ENCODE data around the gene UBD.

Gene UBD

DNA sequence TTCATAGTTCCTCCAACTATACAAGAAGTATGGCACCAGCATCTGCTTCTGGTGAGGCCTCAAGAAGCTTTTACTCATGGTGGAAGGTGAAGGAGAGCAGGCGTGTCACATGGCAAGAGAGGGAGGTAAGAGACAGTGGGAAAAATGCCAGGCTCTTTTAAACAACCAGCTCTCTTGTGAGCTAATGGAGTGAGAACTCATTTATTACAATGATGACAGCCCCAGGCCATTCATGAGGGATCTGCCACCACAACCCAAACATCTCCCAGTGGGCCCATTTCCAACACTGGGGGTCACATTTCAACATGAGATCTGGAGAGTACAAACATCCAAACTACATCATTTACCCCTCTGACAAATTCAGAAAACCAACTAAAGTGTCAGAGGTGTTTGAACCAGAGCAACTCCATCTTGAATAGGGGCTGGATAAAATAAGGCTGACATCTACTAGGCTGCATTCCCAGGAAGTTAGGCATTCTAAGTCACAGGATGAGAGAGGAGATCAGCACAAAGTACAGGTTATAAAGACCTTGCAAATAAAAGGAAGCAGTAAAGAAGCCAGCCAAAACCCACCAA is 2.2 kb upstream of the UBD start:
- DNase-seq (ENCODE audit: low read depth in 2 of 2) = no peak

DNA sequence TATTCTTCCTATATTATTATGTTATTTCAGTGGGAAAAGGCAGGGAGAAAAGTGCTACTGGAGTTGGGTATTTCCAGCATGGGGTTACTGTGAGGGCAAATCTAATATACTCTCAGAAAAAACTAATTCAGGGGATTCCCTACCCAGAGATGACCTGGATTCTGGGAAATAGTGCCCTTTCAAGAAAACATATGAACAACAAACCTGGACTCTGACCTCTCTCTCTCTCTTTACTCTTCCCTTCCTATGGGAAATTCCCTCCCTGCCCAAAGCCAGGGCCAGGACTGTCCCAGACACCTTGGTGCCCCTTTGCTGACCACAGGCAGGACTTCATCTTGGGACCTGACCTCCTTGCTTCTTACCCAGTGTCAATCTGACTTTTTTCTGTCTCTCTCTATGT is 1.6 kb upstream of the UBD start:
- DNase-seq (ENCODE audit: low read depth in 2 of 2) = no peak

DNA sequence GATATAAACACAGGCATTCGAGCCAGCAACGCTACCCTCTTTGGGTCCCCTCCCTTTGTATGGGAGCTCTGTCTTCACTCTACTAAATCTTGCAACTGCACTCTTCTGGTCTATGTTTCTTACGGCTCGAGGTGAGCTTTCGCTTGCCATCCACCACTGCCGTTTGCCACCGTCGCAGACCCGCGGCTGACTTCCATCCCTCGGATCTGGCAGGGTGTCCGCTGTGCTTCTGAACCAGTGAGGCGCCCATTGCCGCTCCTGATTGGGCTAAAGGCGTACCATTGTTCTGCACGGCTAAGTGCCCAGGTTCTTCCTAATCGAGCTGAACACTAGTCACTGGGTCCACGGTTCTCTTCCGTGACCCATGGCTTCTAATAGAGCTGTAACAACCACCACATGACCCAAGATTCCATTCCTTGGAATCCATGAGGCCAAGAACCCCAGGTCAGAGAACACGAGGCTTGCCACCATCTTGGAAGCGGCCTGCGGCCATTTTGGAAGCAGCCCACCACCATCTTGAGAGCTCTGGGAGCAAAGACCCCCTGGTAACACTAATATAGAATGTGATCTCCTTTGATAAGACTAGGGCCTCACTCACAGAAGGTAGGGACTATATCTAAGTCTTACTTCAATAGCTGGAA is 973 bp downstream of the UBD start:
- DNase-seq (ENCODE audit: low read depth in 2 of 2) = no peak

DNA sequence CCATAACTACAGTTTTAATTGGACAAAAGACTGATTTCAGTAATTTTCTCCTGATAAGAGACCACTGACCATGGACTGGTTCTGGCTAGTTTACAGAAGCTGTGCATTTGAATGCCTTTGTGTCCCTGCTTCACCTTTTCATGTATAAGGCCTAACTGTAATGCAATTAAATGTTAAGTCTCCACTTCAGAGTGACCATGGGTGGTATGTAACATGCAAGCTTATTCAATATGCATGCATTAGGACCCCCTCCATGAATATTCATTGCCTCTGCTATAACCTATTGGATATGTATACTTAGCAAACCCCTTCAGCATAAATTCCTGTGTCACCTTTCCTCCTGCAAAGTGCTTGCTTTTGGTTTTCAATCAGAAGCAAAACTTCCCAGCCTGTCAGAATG is 2.2 kb downstream of the UBD start:
- DNase-seq (ENCODE audit: low read depth in 2 of 2) = no peak

DNA sequence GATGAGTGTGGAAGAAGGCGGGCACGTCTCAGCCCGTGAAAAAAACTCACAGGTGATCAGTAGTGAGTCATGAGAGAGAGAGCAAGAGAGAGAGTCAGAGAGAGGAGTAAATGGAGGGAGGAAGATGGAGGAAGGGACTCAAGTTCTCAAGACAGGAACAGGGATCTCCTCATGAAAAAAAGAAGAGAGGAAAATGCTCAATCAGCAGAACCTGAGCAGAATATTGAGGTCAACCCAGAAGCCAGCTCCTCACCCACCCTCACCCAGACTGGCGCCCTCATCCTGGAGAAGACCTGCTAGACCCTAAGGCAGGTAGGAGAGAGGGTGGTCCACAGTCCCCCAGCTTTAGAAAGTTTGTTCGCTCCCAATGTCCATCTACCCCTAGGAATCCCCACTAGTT is 4.8 kb downstream of the UBD start:
- DNase-seq (ENCODE audit: low read depth in 2 of 2) = no peak

DNA sequence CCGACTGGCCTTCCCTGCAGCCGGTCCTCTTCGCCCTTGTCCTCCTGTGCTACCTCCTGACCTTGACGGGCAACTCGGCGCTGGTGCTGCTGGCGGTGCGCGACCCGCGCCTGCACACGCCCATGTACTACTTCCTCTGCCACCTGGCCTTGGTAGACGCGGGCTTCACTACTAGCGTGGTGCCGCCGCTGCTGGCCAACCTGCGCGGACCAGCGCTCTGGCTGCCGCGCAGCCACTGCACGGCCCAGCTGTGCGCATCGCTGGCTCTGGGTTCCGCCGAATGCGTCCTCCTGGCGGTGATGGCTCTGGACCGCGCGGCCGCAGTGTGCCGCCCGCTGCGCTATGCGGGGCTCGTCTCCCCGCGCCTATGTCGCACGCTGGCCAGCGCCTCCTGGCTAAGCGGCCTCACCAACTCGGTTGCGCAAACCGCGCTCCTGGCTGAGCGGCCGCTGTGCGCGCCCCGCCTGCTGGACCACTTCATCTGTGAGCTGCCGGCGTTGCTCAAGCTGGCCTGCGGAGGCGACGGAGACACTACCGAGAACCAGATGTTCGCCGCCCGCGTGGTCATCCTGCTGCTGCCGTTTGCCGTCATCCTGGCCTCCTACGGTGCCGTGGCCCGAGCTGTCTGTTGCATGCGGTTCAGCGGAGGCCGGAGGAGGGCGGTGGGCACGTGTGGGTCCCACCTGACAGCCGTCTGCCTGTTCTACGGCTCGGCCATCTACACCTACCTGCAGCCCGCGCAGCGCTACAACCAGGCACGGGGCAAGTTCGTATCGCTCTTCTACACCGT is 6.1 kb downstream of the UBD start:
- no peak for DNase-seq (ENCODE audit: low read depth in 2 of 2)

DNA sequence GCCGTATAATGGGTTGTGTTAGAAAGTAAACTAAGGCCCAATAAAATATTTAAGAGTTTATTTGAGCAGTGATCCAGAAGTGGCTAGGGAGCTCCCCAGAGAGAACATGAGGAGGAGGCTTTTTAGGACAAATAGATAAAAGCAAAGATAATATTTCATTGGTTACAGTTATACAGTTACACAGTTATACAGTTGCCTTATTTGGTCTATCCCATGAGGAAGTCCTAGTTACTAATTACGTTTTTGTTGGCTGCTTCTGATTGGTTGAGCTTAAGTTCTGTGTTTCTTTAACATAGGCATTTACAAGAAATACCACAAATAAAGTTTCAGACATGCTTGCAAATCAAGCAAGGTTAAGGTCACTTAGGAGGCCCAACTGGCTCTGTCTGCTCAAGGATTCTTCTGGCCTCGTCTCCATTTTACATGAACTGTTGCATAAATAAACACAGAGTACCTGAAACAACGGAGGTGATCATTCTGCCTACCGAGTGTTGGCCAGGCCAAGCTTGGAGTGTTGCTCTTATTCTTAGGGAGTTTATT is 7.0 kb downstream of the UBD start:
- DNase-seq (ENCODE audit: low read depth in 2 of 2) = no peak

DNA sequence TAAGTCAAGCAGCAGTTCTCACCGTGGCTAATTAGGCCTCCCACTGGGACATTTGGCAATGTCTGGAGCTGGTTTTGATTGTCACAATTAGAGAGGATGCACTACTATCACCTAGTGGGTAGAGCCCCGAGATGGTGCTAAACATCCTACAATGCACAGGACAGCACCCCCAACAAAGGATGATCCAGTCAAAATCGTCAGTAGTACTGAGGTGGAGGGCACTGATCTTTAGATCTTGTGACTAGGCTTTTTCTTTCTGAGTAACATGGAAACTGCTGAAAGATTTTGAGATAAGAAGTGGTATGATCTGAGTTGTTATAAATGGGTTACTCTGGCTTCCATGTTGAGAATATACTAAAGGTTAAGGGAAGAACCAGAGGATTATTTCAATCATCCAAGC is 12.0 kb downstream of the UBD start:
- no peak for DNase-seq (ENCODE audit: low read depth in 2 of 2)

DNA sequence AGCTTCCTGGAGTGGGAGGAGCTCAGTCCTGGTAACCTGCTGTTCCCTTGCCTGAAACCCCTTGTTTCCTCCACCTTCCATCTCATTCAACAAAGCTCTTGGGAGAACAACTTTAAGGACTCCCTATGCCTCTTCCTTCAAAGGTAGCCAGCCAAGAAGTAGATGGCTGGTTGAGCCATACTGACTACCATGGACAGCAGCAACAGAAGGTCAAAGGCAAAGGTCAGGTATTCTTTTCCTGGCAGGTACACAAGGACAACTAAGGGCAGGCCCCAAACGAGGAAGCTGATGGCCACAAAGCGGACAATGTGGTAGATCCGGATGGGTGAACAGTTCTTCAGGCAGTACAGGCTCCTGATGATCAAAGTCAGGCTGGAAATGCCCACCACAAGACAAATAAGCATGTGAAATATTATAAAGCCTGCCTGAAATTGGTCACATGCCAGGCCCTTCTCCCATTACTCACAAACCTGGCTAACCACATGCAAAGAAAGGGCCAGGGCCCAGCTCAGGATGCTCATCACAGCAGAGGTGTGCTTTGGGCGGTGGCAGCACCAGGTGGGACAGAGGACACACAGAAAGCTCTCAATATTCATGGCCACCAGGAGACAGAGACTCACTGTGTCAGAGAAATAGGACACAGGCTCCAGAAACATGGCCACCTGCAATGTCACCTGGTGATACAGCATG is 21.7 kb downstream of the UBD start:
- no peak for DNase-seq (ENCODE audit: low read depth in 2 of 2)

DNA sequence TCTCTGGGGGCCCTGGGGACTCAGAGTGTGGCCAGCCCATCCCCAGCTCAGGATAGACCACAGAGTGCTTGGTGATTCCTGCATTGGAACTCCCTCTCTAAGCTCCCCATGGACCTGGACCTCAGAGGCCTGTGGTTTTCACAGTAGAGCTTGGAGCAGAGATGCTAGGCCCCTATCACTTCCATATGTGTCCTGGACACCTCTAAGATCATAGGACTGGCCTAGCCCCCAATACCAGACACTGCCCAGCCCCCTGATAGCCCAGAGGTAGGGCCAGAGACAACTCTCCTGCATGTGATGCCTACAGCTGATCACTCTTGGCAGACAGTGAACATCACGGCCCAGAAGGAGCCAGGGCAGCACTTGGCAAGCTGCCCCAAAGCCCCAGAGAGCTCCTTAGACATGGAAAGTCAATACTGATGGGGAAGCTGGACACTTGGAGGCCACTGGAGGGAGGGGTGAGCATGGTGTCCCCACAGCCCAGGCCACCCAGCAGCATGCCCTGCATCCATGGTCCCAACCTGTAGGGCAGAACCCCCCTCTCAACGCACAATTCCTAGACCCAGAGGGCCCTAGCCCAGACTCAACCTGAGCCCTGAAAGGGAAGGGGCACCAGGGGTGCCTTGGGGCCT is 27.1 kb downstream of the UBD start:
- no peak for DNase-seq (ENCODE audit: low read depth in 2 of 2)

DNA sequence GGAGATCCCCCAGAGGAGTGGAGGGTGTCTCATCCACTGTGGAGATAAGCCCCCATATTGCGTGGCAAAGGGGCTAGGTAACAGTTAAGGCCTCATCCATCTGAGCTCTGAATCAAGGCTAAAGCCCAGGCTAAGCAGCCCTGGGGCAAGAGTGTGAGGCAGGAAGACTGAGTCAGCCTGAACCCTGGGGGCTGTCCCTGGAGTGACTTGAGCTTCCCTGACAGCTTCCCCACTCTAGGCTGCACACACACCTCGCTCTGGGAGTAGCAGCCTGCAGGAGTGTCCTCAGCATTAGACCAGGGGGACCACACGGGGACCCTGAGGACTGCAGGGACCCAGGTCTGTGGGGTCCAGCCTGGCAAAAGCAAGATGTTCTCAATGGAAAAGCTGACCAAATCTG is 27.9 kb downstream of the UBD start:
- DNase-seq (ENCODE audit: low read depth in 2 of 2) = no peak

DNA sequence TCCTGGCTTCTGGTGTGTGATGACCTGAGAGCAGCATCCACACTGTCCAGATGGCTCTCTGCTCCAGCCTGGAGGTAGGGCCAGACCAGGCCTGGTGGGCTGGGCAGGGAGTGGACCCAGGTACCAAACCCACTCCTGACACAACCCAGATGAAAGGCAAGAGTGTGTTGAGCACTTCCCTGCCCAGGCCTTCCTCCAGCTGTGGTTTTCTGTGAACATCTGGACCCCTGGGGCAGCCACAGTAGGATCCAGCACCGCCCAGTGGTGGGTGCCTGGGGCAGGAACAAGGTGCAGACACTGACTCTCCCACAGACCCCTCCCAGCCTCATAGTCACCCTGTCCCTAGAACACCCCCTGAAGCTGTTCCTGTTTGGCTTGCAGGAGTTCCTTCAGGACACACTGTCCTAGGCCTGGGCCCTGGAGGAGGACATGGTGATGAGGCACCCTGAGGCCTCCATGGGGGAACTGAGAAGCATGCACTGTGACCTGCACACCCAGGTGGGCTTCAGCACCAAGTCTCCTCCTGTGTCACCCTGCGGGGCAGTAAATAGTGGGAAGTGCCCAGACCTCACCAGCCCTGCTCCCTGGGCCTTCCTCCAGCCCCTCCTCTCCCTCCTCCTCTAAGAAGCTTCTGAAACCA is 28.7 kb downstream of the UBD start:
- no peak for DNase-seq (ENCODE audit: low read depth in 2 of 2)

DNA sequence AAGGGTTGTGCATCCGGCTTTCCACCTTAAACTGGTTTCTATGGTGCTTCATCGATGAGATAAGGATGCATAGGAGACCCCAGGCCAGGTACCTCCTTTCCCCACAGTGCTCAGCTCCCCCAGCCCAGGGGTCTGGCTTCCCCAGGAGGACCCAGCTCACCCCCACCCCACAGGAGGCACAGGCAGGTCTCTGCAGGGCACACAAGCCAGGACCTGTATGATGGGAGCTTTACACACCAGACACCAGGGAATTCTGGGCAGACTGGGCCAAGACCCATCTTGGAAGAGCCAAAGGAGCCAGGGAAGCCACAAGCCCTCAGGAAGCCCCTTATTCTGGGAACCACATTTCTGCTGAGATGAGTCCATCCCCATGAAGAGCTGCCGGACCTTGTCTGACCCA is 29.6 kb downstream of the UBD start:
- DNase-seq (ENCODE audit: low read depth in 2 of 2) = no peak

DNA sequence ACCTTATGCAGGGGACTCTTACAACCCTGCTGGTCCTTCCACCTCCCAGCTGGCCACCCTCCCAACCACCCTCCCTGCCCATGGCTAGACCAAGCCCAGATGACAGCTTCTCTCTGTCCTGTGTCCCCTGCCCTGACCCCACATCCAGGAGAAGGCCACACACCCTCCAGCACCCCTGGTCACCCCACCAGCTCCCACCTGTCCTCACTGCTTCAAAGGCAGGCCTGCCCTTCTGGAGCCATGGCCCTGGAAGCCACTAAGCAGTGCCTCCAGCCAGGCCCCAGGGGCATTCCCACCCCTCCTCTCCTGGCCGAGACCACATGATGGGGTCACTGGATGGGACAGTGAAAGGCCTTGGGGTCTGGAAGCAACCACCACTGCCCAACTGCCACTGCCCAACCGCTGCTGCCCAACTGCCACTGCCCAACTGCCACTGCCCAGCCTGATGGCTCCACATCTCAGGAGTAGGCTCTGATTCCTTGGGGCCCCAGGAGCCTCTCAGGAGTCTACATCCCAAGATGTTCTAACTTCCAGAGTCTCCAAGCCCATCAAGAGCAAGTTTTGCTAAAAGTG is 30.5 kb downstream of the UBD start:
- DNase-seq (ENCODE audit: low read depth in 2 of 2) = no peak

DNA sequence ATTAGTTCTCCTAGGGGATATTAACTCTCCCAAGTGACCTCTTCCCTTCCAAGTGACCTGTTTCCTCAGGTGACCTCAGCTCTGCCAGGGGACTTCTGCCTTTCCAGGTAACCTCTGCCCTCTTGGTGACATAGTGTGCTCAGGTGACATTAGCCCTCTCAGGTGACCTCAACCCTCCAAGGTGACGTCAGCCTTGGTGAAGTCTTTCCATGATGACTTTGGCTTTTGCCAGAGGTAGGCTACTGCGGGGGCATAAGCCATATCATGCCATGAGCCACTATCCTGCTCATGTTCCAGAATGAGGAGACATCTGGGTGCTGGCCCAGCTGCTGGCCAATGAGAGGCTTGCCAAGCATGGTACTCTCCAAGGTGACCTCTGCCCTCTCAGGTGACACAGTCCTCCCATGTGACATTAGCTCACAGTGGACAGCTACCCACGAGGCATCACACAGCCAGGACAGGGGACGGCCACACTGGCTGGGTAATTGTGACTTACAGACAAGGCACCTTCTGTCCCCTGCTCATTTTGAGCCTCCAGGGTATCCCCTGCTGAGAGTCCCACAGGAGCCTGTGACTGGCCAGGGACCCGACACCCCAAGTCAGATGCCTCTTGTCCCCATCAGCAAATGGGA is 31.1 kb downstream of the UBD start:
- DNase-seq (ENCODE audit: low read depth in 2 of 2) = no peak

DNA sequence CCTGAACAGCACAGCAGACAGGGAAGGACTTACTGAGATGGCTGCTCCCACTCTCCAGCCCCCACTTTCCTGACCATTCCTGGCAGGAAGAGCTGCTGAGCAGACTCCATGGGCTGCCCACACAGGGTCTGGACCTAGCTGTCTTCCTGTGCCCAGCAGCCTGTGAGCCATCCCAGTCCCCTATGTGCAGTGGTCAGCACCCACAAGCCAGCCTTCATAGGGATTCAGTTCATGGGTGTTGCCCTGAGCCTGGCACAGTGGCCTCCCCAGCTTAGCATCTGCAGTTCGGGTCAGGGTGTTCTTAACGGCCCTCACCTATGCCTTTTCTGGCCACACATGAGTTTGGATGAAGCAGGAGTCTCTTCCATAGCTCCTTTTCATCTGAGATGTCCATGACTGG is 32.0 kb downstream of the UBD start:
- no peak for DNase-seq (ENCODE audit: low read depth in 2 of 2)

DNA sequence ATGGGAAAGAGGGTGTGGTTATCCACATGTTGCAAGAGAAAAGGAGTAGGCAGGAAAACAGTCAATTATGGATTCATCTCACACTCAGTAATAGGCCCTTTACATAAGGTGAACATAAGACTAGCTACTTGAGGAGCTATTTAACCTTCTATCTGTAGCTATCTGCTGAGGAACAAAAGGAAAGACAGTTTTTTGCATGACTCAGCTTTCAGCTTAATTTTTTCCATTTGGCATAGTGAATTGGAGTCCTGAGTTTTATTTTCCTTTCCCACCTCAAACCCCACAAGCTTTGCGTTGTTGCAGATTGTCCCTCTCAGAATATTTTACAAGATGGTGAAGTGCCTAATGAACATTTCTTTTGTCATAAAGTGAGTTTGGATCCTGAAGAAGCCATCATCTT is 32.4 kb downstream of the UBD start:
- no peak for DNase-seq (ENCODE audit: low read depth in 2 of 2)

DNA sequence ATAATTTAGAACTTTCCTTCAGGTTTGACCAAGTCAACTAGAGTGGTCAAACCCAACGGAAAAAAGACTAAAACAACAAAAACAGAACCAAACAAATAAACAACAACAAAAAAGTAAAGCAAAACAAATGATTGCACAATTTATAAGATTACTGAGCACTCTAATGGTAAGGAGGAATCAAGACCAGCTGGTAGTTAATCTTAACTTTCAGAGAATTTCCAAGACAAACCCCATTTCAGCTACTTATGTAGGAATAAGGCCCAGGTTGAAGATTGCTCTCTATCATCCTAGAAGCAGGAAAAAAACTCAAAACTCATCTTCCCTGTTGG is 34.3 kb downstream of the UBD start:
- no peak for DNase-seq (ENCODE audit: low read depth in 2 of 2)

DNA sequence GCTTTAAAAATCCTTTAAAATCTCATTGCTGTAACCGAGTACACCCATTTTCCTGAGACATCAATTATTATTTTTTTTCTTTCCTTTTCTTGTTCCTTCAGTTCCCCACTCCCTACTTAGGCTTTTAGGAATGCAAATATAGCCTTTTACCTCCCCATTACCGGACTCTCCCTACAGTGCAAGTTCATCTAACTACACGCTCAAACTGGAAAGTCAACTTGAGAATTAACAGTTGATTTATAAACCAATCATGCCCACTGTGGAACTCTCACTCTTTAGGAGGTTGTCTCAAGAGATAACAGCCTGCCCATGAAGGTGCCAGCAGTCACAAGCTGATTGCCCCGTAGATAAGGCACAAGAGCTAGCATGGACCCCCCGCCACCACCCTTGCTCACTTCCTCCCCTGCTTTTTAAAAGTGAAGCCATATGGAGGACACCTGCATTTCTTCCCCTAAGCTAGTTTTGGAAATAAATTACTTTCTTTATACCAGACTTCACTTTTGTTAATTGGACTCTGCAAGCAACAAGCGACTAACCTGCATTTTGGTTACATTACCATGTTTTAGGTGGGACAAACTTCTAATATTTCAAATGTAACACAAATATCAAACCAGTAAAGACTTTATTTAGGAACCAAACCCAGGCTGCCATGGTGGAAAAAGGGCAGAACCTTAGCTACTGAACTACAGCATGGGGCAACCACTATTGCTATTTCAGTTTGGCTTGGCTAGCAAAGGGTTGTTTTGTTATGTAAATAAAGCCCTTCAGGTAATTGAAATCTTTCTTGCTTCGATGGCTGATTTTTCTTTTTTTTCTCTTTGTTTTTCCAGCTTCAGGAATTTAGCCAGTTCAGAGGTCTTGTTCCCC is 34.9 kb downstream of the UBD start:
- DNase-seq (ENCODE audit: low read depth in 2 of 2) = no peak

DNA sequence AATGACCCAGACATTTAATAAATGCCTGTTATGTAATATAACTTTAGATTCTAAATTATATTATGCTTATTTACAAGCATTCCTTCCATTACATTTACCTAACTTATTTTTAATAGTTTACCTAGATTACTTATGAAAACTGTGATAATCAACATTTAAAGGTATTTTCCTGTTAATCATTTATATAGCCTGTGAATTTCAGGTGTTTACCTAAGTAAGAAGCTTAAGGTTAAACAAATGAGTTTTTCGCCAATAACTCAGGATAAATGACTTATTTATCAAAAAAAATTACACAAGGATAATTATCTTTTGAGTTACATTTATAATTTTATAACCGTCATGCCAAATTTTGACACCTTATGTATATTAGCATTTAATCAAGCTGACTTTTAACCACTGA is 35.5 kb downstream of the UBD start:
- no peak for DNase-seq (ENCODE audit: low read depth in 2 of 2)
